ENCODE measurements around the gene ERBB4.

- TF ChIP-seq CTCF (IDR thresholded peaks at IDR 0.05; ENCODE audit: low read depth, low read length, poor library complexity, severe bottlenecking) = no peak
- TF ChIP-seq EZH2phosphoT487 (IDR thresholded peaks at IDR 0.05; ENCODE audit: borderline replicate concordance, low read length) = no peak
Measured at GRCh38 chr2:212013626-212014025, 525.0 kb downstream of the ERBB4 start.

All from DOHH2 (cell line).